KMS-11 (cell line): ENCODE data around the gene LTO1.

Experiments
- H2AFZ ChIP-seq: fragments of 200-600 bp; sonication (generic); 2 replicates; pipeline ENCODE4 v1.6.1; 2016; ENCODE audit warnings: antibody characterized with exemption, mixed run types, low read depth
- H3K27ac ChIP-seq: fragments of 200-600 bp; sonication (generic); 2 replicates; pipeline ENCODE4 v1.6.1; 2016; ENCODE audit warnings: mild to moderate bottlenecking, mixed run types
- H3K27me3 ChIP-seq: fragments of 200-600 bp; sonication (generic); 2 replicates; pipeline ENCODE4 v1.6.1; 2017; ENCODE audit warnings: mild to moderate bottlenecking, low read depth, mixed run types, moderate library complexity; ENCODE audit not compliant: insufficient read depth
- H3K36me3 ChIP-seq: fragments of 200-600 bp; sonication (generic); 2 replicates; pipeline ENCODE4 v1.6.1; 2017; ENCODE audit warnings: mild to moderate bottlenecking, mixed run types; ENCODE audit not compliant: insufficient read depth
- H3K4me1 ChIP-seq: fragments of 200-600 bp; sonication (generic); 2 replicates; pipeline ENCODE4 v1.6.1; 2016; ENCODE audit warnings: mild to moderate bottlenecking, low read depth, mixed run types; ENCODE audit not compliant: poor library complexity, severe bottlenecking
- H3K4me2 ChIP-seq: fragments of 200-600 bp; sonication (generic); 2 replicates; pipeline ENCODE4 v1.7.0; 2016; ENCODE audit warnings: mild to moderate bottlenecking, mixed run types
- H3K4me3 ChIP-seq: fragments of 200-600 bp; sonication (generic); IDR thresholded peaks from 2 replicates; pipeline ENCODE4 v1.6.1; 2017; ENCODE audit warnings: low read depth, low read length, mixed read lengths; ENCODE audit not compliant: insufficient read depth
- H3K79me2 ChIP-seq: fragments of 200-600 bp; sonication (generic); 2 replicates; pipeline ENCODE4 v1.6.1; 2016; ENCODE audit warnings: low read depth, mixed run types; ENCODE audit not compliant: insufficient read depth
- H3K9ac ChIP-seq: fragments of 200-600 bp; sonication (generic); 2 replicates; pipeline ENCODE4 v1.6.1; 2016; ENCODE audit warnings: mild to moderate bottlenecking, mixed run types
- H4K20me1 ChIP-seq: fragments of 200-600 bp; sonication (generic); 2 replicates; pipeline ENCODE4 v1.6.1; 2016; ENCODE audit warnings: mild to moderate bottlenecking, mixed run types; ENCODE audit not compliant: insufficient read depth
- TF ChIP-seq, protein P1 (sequence below): fragments of 200-600 bp; sonication (generic); conservative IDR thresholded peaks from 2 replicates; pipeline ENCODE4 v1.6.1; 2017; ENCODE audit warnings: low read depth, mild to moderate bottlenecking, antibody characterized with exemption, low read length, moderate library complexity, mixed read lengths

The LTO1 gene

DNA sequence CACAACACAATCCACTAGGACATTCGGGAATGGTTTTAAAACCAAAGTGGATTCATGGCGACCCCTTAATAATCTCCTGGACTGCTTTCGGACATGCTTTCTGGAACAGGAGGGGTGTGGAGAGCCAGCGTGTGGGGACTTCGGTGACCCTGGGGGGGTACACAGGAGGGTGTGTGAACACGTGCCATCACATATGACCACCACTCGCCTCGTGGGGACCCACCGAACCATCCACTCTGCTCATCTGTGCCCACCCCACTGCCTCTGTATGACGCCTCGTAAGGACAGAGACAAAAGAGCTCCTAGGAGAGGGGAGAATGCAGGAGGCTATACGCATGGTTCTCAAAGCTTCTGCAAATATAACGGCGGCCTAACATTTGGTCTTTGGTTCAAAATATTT is 8.9 kb downstream of the LTO1 start:
- H3K36me3 ChIP-seq = no peaks in the 10 kb centered on the region

DNA sequence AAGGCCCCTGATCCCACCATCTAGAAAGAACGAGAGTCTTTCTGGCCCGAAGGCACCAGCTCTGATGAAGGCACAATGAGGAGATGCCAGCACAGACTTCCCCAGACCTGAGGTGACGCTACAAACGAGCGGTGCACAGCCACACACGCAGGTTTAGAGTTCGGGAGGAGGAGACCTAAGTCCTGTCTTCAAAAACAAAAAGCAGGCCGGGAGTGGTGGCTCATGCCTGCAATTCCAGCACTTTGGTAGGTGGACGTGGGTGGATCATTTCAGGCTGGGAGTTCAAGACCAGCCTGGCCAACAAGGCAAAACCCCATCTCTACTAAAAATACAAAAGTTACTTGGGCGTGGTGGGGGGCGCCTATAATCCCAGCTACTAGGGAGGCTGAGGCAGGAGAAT is 9.5 kb downstream of the LTO1 start:
- Histone ChIP-seq H3K27ac (no peak overlapping the region), H3K4me3 (no peak overlapping the region), H3K27me3 (no peaks in the 10 kb centered on the region), H2AFZ (no peak overlapping the region), H3K79me2 (no peaks in the 10 kb centered on the region), H4K20me1 (no peaks in the 10 kb centered on the region), H3K4me2 (no peak overlapping the region), H3K4me1 (no peaks in the 10 kb centered on the region), H3K36me3 (no peaks in the 10 kb centered on the region), H3K9ac (no peak overlapping the region)
- TF ChIP-seq, protein P1, sequence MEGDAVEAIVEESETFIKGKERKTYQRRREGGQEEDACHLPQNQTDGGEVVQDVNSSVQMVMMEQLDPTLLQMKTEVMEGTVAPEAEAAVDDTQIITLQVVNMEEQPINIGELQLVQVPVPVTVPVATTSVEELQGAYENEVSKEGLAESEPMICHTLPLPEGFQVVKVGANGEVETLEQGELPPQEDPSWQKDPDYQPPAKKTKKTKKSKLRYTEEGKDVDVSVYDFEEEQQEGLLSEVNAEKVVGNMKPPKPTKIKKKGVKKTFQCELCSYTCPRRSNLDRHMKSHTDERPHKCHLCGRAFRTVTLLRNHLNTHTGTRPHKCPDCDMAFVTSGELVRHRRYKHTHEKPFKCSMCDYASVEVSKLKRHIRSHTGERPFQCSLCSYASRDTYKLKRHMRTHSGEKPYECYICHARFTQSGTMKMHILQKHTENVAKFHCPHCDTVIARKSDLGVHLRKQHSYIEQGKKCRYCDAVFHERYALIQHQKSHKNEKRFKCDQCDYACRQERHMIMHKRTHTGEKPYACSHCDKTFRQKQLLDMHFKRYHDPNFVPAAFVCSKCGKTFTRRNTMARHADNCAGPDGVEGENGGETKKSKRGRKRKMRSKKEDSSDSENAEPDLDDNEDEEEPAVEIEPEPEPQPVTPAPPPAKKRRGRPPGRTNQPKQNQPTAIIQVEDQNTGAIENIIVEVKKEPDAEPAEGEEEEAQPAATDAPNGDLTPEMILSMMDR = no peak

More for the DNA sequence above, 8.9 kb downstream of the LTO1 start:
- H3K79me2 ChIP-seq = no peaks in the 10 kb centered on the region
- no peaks in the 10 kb centered on the region for H3K27me3 ChIP-seq
- no peak overlapping the region for H3K4me2 ChIP-seq
- no peak overlapping the region for H2AFZ ChIP-seq
- TF ChIP-seq, protein P1 = no peak
- H4K20me1 ChIP-seq = no peaks in the 10 kb centered on the region
- no peak overlapping the region for H3K27ac ChIP-seq
- no peaks in the 10 kb centered on the region for H3K4me1 ChIP-seq
- no peak overlapping the region for H3K9ac ChIP-seq
- no peak overlapping the region for H3K4me3 ChIP-seq

GRCh38 chr11:69664901-69665300 is 10.3 kb downstream of the LTO1 start:
- Histone ChIP-seq H3K4me3 (no peak overlapping the region), H3K4me1 (no peaks in the 10 kb centered on the region), H3K4me2 (no peak overlapping the region), H3K79me2 (no peaks in the 10 kb centered on the region), H3K9ac (no peak overlapping the region), H3K27me3 (no peaks in the 10 kb centered on the region), H2AFZ (no peak overlapping the region), H3K27ac (no peak overlapping the region), H4K20me1 (no peaks in the 10 kb centered on the region), H3K36me3 (no peaks in the 10 kb centered on the region)
- TF ChIP-seq, protein P1 = no peak

GRCh38 chr11:69664103-69664775 is 10.9 kb downstream of the LTO1 start:
- Histone ChIP-seq H3K27ac (no peak overlapping the region), H4K20me1 (no peaks in the 10 kb centered on the region), H3K79me2 (no peaks in the 10 kb centered on the region), H3K36me3 (no peaks in the 10 kb centered on the region), H3K4me1 (no peaks in the 10 kb centered on the region), H3K9ac (no peak overlapping the region), H2AFZ (no peak overlapping the region), H3K4me3 (no peak overlapping the region), H3K4me2 (no peak overlapping the region), H3K27me3 (no peaks in the 10 kb centered on the region)
- TF ChIP-seq, protein P1 = no peak
